ENCODE results near the gene KIF27.

Gene KIF27

GRCh38 chr9:83920927-83921707 lies at the start of gene KIF27:
Gene KIF27, minus strand, starts transcription at chr9:83921432. Its CDS starts 5,841 bp downstream, at chr9:83915591.
- peak within 1 kb of the TSS; percentile 75 to 76 for H3K4me3 ChIP-seq (replicated peaks in 1 of 2; ENCODE audit: low read depth in 2 of 2, low read length in 2 of 2)
- peak; percentile 28 for TF ChIP-seq CTCF (IDR thresholded peaks at IDR 0.05; ENCODE audit: low read depth, low read length)
- peak; percentile 98 to 99 for DNase-seq (ENCODE audit: low read depth in 2 of 2)

- TF ChIP-seq CTCF (IDR thresholded peaks at IDR 0.05; ENCODE audit: low read depth, low read length), result no peak
- no peak for DNase-seq (ENCODE audit: low read depth in 2 of 2)
- no peak overlapping the region for H3K4me3 ChIP-seq (replicated peaks in 1 of 2; ENCODE audit: low read depth in 2 of 2, low read length in 2 of 2)
Observed at GRCh38 chr9:83969602-83970001, 48.4 kb upstream of the KIF27 start.

- no peak for TF ChIP-seq CTCF (IDR thresholded peaks at IDR 0.05; ENCODE audit: low read depth, low read length)
Observed at GRCh38 chr9:83967073-83967472, 45.8 kb upstream of the KIF27 start.

GRCh38 chr9:83966209-83966582 lies 45.0 kb upstream of the KIF27 start:
- TF ChIP-seq CTCF (IDR thresholded peaks at IDR 0.05; ENCODE audit: low read depth, low read length), result no peak
- DNase-seq (ENCODE audit: low read depth in 2 of 2), result no peak
- H3K4me3 ChIP-seq (replicated peaks in 1 of 2; ENCODE audit: low read depth in 2 of 2, low read length in 2 of 2), result no peak overlapping the region

More at GRCh38 chr9:83967073-83967472, 45.8 kb upstream of the KIF27 start:
- no peak for DNase-seq (ENCODE audit: low read depth in 2 of 2)
- H3K4me3 ChIP-seq (replicated peaks in 1 of 2; ENCODE audit: low read depth in 2 of 2, low read length in 2 of 2), result no peak overlapping the region

- no peak for TF ChIP-seq CTCF (IDR thresholded peaks at IDR 0.05; ENCODE audit: low read depth, low read length)
- DNase-seq (ENCODE audit: low read depth in 2 of 2), result peak in 1 of 2 donors; percentile 37
- H3K4me3 ChIP-seq (replicated peaks in 1 of 2; ENCODE audit: low read depth in 2 of 2, low read length in 2 of 2), result no peak overlapping the region
Observed at GRCh38 chr9:83965350-83966208, 44.3 kb upstream of the KIF27 start.

GRCh38 chr9:83964973-83965349 lies 43.7 kb upstream of the KIF27 start:
- DNase-seq (ENCODE audit: low read depth in 2 of 2), result peak in 1 of 2 donors; percentile 25
- no peak for TF ChIP-seq CTCF (IDR thresholded peaks at IDR 0.05; ENCODE audit: low read depth, low read length)
- no peak overlapping the region for H3K4me3 ChIP-seq (replicated peaks in 1 of 2; ENCODE audit: low read depth in 2 of 2, low read length in 2 of 2)
